NT2/D1 (cell line): Measurements from ENCODE around the gene NF1.

ENCODE experiments used
- DNase-seq: peaks from one replicate; pipeline ENCODE4 v3.0.0-alpha.2; 2011; ENCODE audit warnings: low read depth, low spot score
- H3K27me3 ChIP-seq: 2 replicates; pipeline ENCODE4 v1.6.0; 2011; ENCODE audit warnings: mild to moderate bottlenecking; ENCODE audit not compliant: insufficient read length, insufficient read depth
- H3K36me3 ChIP-seq: 2 replicates; pipeline ENCODE4 v1.6.1; 2011; ENCODE audit warnings: mild to moderate bottlenecking, low read length, mixed read lengths; ENCODE audit not compliant: insufficient read depth, insufficient read length
- H3K4me1 ChIP-seq: 2 replicates; pipeline ENCODE4 v1.5.1; 2011; ENCODE audit not compliant: insufficient read depth, insufficient read length
- H3K4me3 ChIP-seq: 2 replicates; pipeline ENCODE4 v1.5.1; 2011; ENCODE audit warnings: low read depth; ENCODE audit not compliant: insufficient read length
- H3K9ac ChIP-seq: 2 replicates; pipeline ENCODE4 v1.6.0; 2011; ENCODE audit warnings: low read depth; ENCODE audit not compliant: insufficient read length
- H3K9me3 ChIP-seq: 2 replicates; pipeline ENCODE4 v1.5.1; 2011; ENCODE audit warnings: mild to moderate bottlenecking, low read length; ENCODE audit not compliant: insufficient read depth
- SUZ12 ChIP-seq: IDR thresholded peaks from 2 replicates; pipeline ENCODE4 v1.6.1; 2011; ENCODE audit not compliant: insufficient read length, insufficient read depth; ENCODE audit errors: extremely low read depth
- YY1 ChIP-seq: IDR thresholded peaks from 2 replicates; pipeline ENCODE4 v1.6.1; 2011; ENCODE audit not compliant: insufficient read length, insufficient read depth
- ZNF274 ChIP-seq: IDR thresholded peaks from 2 replicates; pipeline ENCODE4 v1.6.1; 2011; ENCODE audit warnings: mild to moderate bottlenecking, low read depth, low read length

NF1 gene

DNA sequence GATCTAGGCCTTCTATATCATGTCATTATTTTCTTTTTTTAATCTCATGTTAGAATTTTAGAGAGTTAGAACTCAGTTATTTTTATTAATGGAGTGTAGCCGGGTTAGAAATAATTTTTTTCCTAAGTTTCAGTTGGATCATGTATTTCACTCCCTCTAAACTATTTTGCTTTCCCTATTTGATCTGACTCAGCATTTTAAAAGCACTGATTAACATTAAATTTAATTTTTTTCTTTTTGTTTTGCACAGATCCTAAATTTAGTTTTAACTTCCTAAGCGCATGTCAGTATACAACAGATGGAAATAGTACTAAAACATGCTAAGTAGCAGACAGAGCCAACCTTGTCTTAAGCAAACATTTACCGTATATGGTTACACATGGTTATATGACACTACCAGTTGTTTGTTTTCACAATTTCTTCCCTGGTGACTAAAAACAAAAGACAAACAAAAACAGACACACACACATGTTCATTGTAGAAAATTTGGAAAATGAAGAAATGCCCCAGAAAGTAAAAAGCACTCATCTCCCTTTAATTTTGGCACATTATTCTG lies 263.1 kb downstream of the NF1 start:
- TF ChIP-seq SUZ12 = no peak
- TF ChIP-seq ZNF274 = no peak
- TF ChIP-seq YY1 = no peak
- Histone ChIP-seq H3K9me3 (no peaks in the 10 kb centered on the region), H3K27me3 (no peaks in the 10 kb centered on the region), H3K4me1 (no peaks in the 10 kb centered on the region), H3K9ac (no peak overlapping the region), H3K4me3 (no peak overlapping the region), H3K36me3 (peaks cover 10% of the 10 kb centered on the region)
- DNase-seq = no peak

DNA sequence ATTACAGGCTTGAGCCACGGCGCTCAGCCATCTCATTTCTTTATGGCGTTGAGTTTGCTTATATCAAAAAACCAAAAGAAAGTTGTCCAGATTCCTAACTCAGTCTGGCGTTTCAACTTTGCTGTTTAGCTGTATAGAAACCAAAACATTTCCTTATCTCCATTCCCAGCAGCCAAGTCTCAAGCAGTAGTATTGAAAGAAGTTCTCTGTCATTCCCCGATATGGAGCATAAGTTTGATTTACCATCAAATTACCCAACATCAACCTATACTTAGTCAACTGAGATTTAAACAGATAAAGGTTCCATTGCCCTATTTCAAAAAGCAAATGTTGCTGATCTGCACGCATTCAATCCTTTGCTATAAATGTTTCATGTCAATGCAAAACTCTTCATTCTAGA lies 269.2 kb downstream of the NF1 start:
- no peaks in the 10 kb centered on the region for H3K4me1 ChIP-seq
- H3K9ac ChIP-seq = no peak overlapping the region
- DNase-seq = no peak
- no peak overlapping the region for H3K4me3 ChIP-seq
- H3K9me3 ChIP-seq = no peaks in the 10 kb centered on the region
- peaks cover 6% of the 10 kb centered on the region for H3K36me3 ChIP-seq
- TF ChIP-seq ZNF274 = no peak
- H3K27me3 ChIP-seq = no peaks in the 10 kb centered on the region

DNA sequence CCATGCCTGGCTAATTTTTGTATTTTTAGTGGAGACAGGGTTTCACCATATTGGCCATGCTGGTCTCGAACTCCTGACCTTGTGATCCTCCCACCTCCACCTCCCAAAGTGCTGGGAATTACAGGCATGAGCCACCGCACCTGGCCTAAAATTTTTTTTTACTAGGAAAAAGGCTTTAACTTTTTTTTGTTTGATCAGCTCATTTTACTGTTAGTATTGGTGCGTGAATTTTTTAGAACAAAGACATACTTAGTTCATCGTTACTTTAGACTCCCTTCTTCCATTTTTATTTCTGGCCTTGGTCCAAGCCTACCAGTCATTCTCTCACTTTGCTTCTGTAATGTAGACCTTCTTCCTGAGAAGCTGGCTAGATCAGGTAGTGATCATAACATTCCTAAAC lies 271.3 kb downstream of the NF1 start:
- no peak for DNase-seq
- Histone ChIP-seq H3K9me3 (no peaks in the 10 kb centered on the region), H3K9ac (no peak overlapping the region), H3K4me3 (no peak overlapping the region), H3K4me1 (no peaks in the 10 kb centered on the region), H3K27me3 (no peaks in the 10 kb centered on the region), H3K36me3 (no peaks in the 10 kb centered on the region)
- no peak for TF ChIP-seq SUZ12
- no peak for TF ChIP-seq ZNF274
- no peak for TF ChIP-seq YY1

DNA sequence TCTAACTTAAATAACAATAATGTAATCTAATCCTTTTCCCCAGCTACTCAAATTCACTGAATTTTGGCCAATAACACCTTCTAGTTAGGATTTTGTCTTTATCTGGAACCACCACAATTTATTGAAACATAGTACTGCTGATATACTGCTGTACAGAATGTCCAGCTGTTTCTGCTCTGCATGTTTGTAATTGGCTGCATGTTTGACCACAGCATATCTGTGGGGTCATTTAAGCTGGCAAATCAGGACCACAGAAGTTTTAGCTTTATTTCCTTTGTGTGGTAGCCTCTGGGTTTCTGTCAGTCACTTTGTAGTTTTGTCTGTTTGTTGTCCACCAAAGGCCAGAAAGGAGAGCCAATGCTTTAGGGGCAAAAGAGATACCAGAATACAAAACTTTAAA lies 274.5 kb downstream of the NF1 start:
- no peak for TF ChIP-seq YY1
- TF ChIP-seq SUZ12 = no peak
- no peak for TF ChIP-seq ZNF274
- peaks cover 6% of the 10 kb centered on the region for H3K36me3 ChIP-seq
- no peaks in the 10 kb centered on the region for H3K9me3 ChIP-seq
- H3K9ac ChIP-seq = no peak overlapping the region
- no peak for DNase-seq
- H3K27me3 ChIP-seq = no peaks in the 10 kb centered on the region
- no peaks in the 10 kb centered on the region for H3K4me1 ChIP-seq
- H3K4me3 ChIP-seq = no peak overlapping the region

GRCh38 chr17:31371511-31372097 lies 276.8 kb downstream of the NF1 start:
- Histone ChIP-seq H3K4me3 (no peak overlapping the region), H3K9me3 (no peaks in the 10 kb centered on the region), H3K4me1 (no peaks in the 10 kb centered on the region), H3K36me3 (peaks cover 6% of the 10 kb centered on the region), H3K9ac (no peak overlapping the region), H3K27me3 (no peaks in the 10 kb centered on the region)
- TF ChIP-seq SUZ12 (no peak), YY1 (no peak), ZNF274 (no peak)
- DNase-seq = no peak

DNA sequence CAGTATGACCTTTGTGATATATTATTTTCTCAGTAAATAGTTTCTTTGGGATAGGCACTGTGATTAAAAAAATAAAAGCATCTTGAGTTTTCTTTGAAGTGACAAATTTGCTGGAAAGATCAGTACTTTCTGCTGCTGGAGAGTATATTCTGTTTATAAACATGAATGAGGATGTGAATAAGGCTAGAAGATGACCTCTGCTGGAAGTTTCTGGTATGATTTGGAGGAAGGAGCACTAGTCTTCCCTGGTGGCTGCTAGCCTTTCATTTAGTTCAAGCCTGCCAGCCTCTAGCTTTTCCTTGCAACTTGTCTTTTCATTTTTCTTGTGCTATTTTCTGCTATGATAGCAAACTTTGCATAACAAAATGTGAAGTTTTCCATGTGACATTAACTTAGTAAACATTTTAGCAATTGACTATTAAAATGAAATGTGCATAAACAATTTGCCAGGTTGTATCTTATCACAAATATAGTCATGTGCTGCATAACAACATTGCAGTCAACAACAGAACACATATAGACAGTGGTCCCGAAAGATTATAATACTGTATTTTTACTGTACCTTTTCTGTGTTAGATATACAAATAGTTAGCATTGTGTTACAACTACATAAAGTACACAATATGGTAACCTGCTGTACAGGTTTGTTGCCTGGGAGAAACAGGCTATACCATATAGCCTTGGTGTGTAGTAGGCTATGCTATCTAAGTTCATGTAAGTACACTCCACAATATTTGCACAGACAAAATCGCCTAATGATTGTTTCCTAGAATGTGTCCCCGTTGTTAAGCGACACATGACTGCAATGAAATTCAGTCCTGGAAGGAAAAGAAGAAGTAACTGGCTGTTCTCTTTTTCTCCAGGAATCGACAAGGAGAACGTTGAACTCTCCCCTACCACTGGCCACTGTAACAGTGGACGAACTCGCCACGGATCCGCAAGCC lies 278.6 kb downstream of the NF1 start:
- Histone ChIP-seq H3K9ac (no peak overlapping the region), H3K4me3 (no peak overlapping the region), H3K9me3 (no peaks in the 10 kb centered on the region), H3K27me3 (no peaks in the 10 kb centered on the region), H3K36me3 (peaks cover 6% of the 10 kb centered on the region), H3K4me1 (no peaks in the 10 kb centered on the region)
- no peak for DNase-seq
- TF ChIP-seq YY1 (no peak), ZNF274 (no peak), SUZ12 (no peak)

GRCh38 chr17:31374094-31374447 lies 279.3 kb downstream of the NF1 start:
- Histone ChIP-seq H3K4me1 (no peaks in the 10 kb centered on the region), H3K9me3 (no peaks in the 10 kb centered on the region), H3K36me3 (peaks cover 6% of the 10 kb centered on the region), H3K27me3 (no peaks in the 10 kb centered on the region), H3K9ac (no peak overlapping the region), H3K4me3 (no peak overlapping the region)
- DNase-seq = no peak
- TF ChIP-seq YY1 = no peak
- TF ChIP-seq ZNF274 = no peak
